ENCODE results near the gene CLSTN2. TPM values are rescaled to one million over a fixed set of nuclear protein-coding genes. Genes with fewer than 3 reads are reported as not detected.

Gene CLSTN2
- total RNA-seq, 1 experiment from 2014 or later, result not detected

DNA sequence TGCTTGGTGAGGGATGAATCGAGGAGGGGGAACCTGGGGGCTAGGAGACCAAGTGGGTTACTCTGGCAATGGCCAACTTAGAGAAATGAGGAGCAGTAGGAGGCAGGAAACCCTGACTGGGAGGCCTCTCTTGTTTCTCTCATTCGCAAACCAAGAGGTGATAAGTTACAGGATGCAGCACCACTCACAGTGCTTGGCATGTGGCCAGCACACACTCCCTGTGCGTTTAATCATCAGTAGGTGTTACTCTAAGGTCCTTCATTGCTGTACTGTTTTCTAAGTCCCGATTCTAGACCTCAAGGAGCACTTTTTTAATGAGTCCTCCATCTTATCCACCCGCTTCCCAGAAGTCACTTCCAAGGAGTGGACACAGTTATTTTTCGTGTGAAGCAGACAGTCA is 428.8 kb downstream of the CLSTN2 start:
- Histone ChIP-seq H3K9ac (ENCODE audit: low read length) (no peak overlapping the region), H3K4me2 (ENCODE audit: low read depth, low read length, poor library complexity, severe bottlenecking) (no peak overlapping the region), H3K27ac (ENCODE audit: low read length) (no peak overlapping the region), H4K20me1 (ENCODE audit: insufficient read depth, low read depth, low read length) (no peaks in the 10 kb centered on the region), H3K9me2 (replicated peaks; ENCODE audit: insufficient read depth, low read length) (no peaks in the 10 kb centered on the region), H3K4me1 (ENCODE audit: low read length) (peaks cover 15% of the 10 kb centered on the region), H3K4me3 (ENCODE audit: low read length) (no peak overlapping the region), H3K36me3 (ENCODE audit: insufficient read depth, low read length) (no peaks in the 10 kb centered on the region), H3K9me3 (ENCODE audit: low read length) (no peaks in the 10 kb centered on the region), H3K79me2 (ENCODE audit: low read length) (no peaks in the 10 kb centered on the region), H3K27me3 (ENCODE audit: low read length) (peaks cover 3% of the 10 kb centered on the region; the same call in 1 of the 2 replicates), H2AFZ (ENCODE audit: low read length) (no peak overlapping the region)
- no peak for DNase-seq

DNA sequence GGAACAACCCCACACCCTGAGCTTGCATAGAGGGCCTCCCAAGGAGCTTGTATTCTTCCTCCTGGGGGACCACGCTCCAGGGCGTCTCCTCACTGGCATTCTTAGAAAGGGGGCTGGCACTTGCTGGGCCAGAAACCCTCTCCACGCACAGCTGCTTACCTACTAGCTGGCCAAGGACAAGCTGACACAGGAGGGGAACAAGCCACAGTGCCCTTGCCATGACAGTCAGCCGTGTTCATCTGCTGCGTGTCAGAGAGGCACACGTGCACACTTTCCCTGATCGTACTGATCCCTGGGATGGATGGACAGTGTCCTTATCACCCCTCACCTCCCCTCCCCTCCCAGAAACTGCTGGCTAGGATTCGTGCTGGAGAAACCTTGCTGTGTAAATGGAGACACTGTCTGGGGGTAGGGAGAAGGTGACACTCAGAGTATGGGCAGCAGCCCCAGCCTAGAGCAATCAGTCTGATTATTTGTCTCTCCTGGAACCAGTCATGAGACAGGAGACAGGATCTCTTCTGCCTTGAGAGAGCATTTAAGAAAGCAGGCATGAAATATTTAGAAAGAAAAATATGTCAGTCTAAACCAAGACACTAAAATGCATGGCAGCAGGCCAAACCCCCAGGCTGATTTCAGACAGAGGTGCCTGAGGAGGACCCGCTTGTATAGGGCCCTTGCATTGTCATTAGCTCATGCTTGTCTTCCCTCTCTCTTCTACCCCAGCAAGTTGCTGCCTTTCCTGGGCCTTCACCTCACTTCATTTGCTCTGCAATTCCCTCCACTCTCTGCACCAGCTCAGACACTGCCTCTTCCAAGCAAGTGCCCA is 431.1 kb downstream of the CLSTN2 start:
- H3K4me1 ChIP-seq (ENCODE audit: low read length), result peaks cover under 1% of the 10 kb centered on the region

DNA sequence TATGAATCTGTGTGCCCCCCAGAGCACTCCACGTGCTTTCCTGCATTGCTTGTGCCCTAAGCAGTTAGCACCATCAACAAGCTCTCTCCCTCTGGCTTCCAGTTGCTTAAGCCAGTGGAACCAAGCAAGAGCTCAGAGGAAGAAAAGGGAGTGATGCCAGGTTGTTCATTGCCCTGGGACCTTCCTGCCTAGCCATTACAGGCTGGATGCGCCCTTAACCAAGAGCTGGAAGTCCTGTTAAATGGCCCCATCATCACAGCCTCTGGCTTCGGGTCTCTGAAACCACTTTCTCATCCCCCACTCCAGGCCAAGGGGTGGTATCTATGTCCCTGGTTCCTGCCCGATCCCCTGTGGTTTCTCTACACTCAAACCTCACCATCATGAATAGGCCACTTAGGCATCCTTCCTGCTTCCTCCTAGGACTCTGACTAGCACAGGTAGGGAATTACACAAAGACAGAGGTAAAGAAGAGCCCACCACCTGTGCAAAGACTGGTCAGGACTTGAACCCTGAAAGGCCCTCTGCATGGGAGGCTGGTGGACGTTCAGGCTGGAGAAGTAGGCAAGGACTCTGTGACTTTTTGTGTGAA is 433.3 kb downstream of the CLSTN2 start:
- no peaks in the 10 kb centered on the region for H4K20me1 ChIP-seq (ENCODE audit: insufficient read depth, low read depth, low read length)
- no peak overlapping the region for H3K27ac ChIP-seq (ENCODE audit: low read length)
- no peaks in the 10 kb centered on the region for H3K27me3 ChIP-seq (ENCODE audit: low read length)
- no peak overlapping the region for H2AFZ ChIP-seq (ENCODE audit: low read length)
- H3K4me1 ChIP-seq (ENCODE audit: low read length), result no peaks in the 10 kb centered on the region
- H3K9me2 ChIP-seq (replicated peaks; ENCODE audit: insufficient read depth, low read length), result no peaks in the 10 kb centered on the region
- H3K36me3 ChIP-seq (ENCODE audit: insufficient read depth, low read length), result no peaks in the 10 kb centered on the region
- no peak overlapping the region for H3K4me3 ChIP-seq (ENCODE audit: low read length)
- no peak overlapping the region for H3K9ac ChIP-seq (ENCODE audit: low read length)
- no peak for DNase-seq
- H3K9me3 ChIP-seq (ENCODE audit: low read length), result no peaks in the 10 kb centered on the region
- no peaks in the 10 kb centered on the region for H3K79me2 ChIP-seq (ENCODE audit: low read length)
- H3K4me2 ChIP-seq (ENCODE audit: low read depth, low read length, poor library complexity, severe bottlenecking), result no peak overlapping the region

More for the DNA sequence above, 431.1 kb downstream of the CLSTN2 start:
- Histone ChIP-seq H3K27ac (ENCODE audit: low read length) (no peak overlapping the region), H4K20me1 (ENCODE audit: insufficient read depth, low read depth, low read length) (no peaks in the 10 kb centered on the region), H2AFZ (ENCODE audit: low read length) (no peak overlapping the region), H3K4me2 (ENCODE audit: low read depth, low read length, poor library complexity, severe bottlenecking) (no peak overlapping the region), H3K27me3 (ENCODE audit: low read length) (peaks cover 3% of the 10 kb centered on the region; the same call in 1 of the 2 replicates), H3K9me3 (ENCODE audit: low read length) (no peaks in the 10 kb centered on the region), H3K4me3 (ENCODE audit: low read length) (no peak overlapping the region), H3K79me2 (ENCODE audit: low read length) (no peaks in the 10 kb centered on the region), H3K9ac (ENCODE audit: low read length) (no peak overlapping the region), H3K9me2 (replicated peaks; ENCODE audit: insufficient read depth, low read length) (no peaks in the 10 kb centered on the region), H3K36me3 (ENCODE audit: insufficient read depth, low read length) (no peaks in the 10 kb centered on the region)
- no peak for DNase-seq

DNA sequence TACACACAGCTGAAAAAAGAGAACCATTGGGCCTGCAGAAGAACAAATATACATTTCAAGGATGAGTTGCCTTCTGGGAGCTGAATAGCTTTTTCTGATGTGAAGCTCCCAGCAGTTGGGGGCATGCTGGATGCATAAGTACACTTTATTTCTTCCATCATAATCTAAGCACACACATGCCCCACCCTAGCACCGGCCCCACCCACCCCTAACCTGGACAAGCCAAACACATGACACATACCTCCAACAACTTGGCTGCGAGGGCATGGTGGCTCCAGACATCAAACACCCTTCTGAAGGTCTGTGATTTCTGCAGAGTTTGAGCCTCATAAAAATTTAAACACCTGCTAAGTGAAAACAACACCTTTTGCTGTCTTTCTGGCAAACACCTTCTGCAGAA is 435.7 kb downstream of the CLSTN2 start:
- no peaks in the 10 kb centered on the region for H3K27me3 ChIP-seq (ENCODE audit: low read length)
- no peaks in the 10 kb centered on the region for H3K9me3 ChIP-seq (ENCODE audit: low read length)
- no peak overlapping the region for H3K9ac ChIP-seq (ENCODE audit: low read length)
- no peak overlapping the region for H3K4me3 ChIP-seq (ENCODE audit: low read length)
- H3K9me2 ChIP-seq (replicated peaks; ENCODE audit: insufficient read depth, low read length), result no peaks in the 10 kb centered on the region
- no peak overlapping the region for H3K27ac ChIP-seq (ENCODE audit: low read length)
- no peak overlapping the region for H2AFZ ChIP-seq (ENCODE audit: low read length)
- H3K79me2 ChIP-seq (ENCODE audit: low read length), result no peaks in the 10 kb centered on the region
- H3K4me2 ChIP-seq (ENCODE audit: low read depth, low read length, poor library complexity, severe bottlenecking), result no peak overlapping the region
- no peak for DNase-seq
- H3K36me3 ChIP-seq (ENCODE audit: insufficient read depth, low read length), result no peaks in the 10 kb centered on the region
- H4K20me1 ChIP-seq (ENCODE audit: insufficient read depth, low read depth, low read length), result no peaks in the 10 kb centered on the region
- H3K4me1 ChIP-seq (ENCODE audit: low read length), result no peaks in the 10 kb centered on the region

DNA sequence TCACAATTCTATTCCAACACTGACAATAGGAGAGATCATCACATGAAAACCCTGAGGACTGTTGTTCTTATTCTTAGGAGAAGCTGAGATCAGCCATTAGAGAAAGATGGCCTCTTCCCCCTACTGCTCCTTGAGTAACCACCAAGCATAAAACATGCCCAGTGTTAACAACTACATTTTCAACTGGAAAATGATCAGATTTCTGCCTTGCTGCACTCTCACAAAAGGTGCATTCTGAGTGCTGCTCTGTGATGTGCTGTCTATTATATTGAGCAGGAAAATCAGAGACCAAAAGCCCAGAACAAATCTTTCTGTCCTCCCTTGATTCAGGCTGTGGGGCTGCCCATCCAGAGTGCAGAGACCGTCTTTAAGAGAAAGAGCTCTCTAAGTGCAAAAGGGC is 438.2 kb downstream of the CLSTN2 start:
- H2AFZ ChIP-seq (ENCODE audit: low read length), result no peak overlapping the region
- H4K20me1 ChIP-seq (ENCODE audit: insufficient read depth, low read depth, low read length), result no peaks in the 10 kb centered on the region
- H3K27ac ChIP-seq (ENCODE audit: low read length), result no peak overlapping the region
- no peak overlapping the region for H3K4me2 ChIP-seq (ENCODE audit: low read depth, low read length, poor library complexity, severe bottlenecking)
- H3K27me3 ChIP-seq (ENCODE audit: low read length), result no peaks in the 10 kb centered on the region
- no peaks in the 10 kb centered on the region for H3K4me1 ChIP-seq (ENCODE audit: low read length)
- no peaks in the 10 kb centered on the region for H3K9me2 ChIP-seq (replicated peaks; ENCODE audit: insufficient read depth, low read length)
- H3K36me3 ChIP-seq (ENCODE audit: insufficient read depth, low read length), result no peaks in the 10 kb centered on the region
- H3K9ac ChIP-seq (ENCODE audit: low read length), result no peak overlapping the region
- no peaks in the 10 kb centered on the region for H3K9me3 ChIP-seq (ENCODE audit: low read length)
- H3K79me2 ChIP-seq (ENCODE audit: low read length), result no peaks in the 10 kb centered on the region
- no peak for DNase-seq
- no peak overlapping the region for H3K4me3 ChIP-seq (ENCODE audit: low read length)

DNA sequence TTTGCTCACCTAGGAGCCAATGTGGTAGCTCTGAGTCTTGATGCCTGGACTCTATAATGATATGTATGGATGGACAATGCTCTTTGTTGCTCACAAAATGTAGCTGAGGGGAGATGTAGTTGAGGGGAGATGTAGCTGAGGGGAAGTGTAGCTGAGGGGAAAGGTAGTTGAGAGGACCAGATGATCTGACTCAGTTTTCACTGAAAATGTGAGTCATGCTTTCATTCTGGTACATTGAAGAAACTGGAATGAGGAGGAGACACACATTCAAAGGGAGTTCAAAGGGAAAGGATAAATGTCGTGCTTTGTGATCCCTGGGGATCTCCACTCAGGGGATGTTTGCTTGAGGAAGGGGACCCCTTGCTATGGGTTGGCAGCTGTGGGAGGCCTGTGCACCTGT is 440.0 kb downstream of the CLSTN2 start:
- no peaks in the 10 kb centered on the region for H3K79me2 ChIP-seq (ENCODE audit: low read length)
- no peak overlapping the region for H3K27ac ChIP-seq (ENCODE audit: low read length)
- H3K9me3 ChIP-seq (ENCODE audit: low read length), result no peaks in the 10 kb centered on the region
- H3K4me2 ChIP-seq (ENCODE audit: low read depth, low read length, poor library complexity, severe bottlenecking), result no peak overlapping the region
- no peaks in the 10 kb centered on the region for H4K20me1 ChIP-seq (ENCODE audit: insufficient read depth, low read depth, low read length)
- H3K4me3 ChIP-seq (ENCODE audit: low read length), result no peak overlapping the region
- no peak overlapping the region for H2AFZ ChIP-seq (ENCODE audit: low read length)
- no peaks in the 10 kb centered on the region for H3K9me2 ChIP-seq (replicated peaks; ENCODE audit: insufficient read depth, low read length)
- no peak overlapping the region for H3K9ac ChIP-seq (ENCODE audit: low read length)
- no peaks in the 10 kb centered on the region for H3K27me3 ChIP-seq (ENCODE audit: low read length)
- no peak for DNase-seq
- no peaks in the 10 kb centered on the region for H3K4me1 ChIP-seq (ENCODE audit: low read length)
- no peaks in the 10 kb centered on the region for H3K36me3 ChIP-seq (ENCODE audit: insufficient read depth, low read length)

DNA sequence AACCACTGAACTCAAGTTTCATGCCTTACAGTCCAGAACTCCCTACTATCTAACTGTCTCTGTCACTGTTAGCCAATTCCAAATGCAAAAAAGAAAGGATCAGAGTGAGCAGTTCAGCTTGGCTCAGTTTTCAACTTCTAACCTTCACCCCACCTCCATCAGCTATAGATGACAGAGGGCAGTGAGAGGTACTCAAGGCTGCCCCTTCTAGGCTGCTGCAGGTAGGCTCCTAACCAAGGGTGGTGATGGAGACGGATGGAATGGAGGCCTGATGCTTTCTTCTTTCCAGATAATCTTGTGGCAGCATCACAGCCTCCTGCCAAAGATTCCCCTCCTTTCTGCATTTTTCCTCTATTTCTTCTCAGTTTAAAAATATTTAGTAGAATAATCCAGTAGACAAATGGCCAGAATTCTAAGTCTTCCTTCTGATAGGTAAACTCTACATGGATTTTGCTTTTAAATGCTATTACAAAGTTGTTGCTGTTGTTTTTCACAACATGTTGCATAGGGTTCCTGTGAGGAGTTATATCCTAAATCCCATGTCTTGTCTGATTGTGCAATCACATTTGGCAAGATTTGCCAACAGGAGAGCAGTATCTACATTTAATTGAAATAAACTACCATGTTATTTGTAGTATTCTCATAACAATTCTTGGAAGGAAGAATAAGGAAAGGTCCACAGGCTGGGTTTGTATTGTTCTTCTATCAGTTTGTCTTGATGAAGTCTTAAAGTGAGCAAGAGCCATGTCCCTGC is 441.3 kb downstream of the CLSTN2 start:
- Histone ChIP-seq H3K9ac (ENCODE audit: low read length) (no peak overlapping the region), H3K27me3 (ENCODE audit: low read length) (no peaks in the 10 kb centered on the region), H3K79me2 (ENCODE audit: low read length) (no peaks in the 10 kb centered on the region), H3K27ac (ENCODE audit: low read length) (no peak overlapping the region), H3K9me2 (replicated peaks; ENCODE audit: insufficient read depth, low read length) (no peaks in the 10 kb centered on the region), H4K20me1 (ENCODE audit: insufficient read depth, low read depth, low read length) (no peaks in the 10 kb centered on the region), H3K9me3 (ENCODE audit: low read length) (no peaks in the 10 kb centered on the region), H3K4me1 (ENCODE audit: low read length) (no peaks in the 10 kb centered on the region), H3K36me3 (ENCODE audit: insufficient read depth, low read length) (no peaks in the 10 kb centered on the region), H2AFZ (ENCODE audit: low read length) (no peak overlapping the region), H3K4me3 (ENCODE audit: low read length) (no peak overlapping the region), H3K4me2 (ENCODE audit: low read depth, low read length, poor library complexity, severe bottlenecking) (no peak overlapping the region)
- no peak for DNase-seq

DNA sequence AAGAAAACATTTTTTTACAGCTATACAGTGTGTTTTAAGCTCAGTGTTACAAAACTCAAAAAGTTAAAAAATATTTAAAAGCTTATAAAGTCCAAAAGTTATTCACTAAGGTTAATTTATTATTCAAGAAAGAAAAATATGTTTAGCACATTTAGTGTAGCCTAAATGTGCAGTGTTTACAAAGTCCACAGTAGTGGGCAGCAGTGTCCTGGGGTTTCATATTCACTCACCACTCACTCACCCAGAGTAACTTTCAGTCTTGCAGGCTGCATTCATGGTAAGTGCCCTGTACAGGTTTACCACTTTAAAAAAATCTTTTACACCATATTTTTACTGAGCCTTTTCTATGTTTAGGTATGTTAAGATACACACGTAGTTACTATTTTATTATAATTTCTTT is 442.7 kb downstream of the CLSTN2 start:
- no peaks in the 10 kb centered on the region for H4K20me1 ChIP-seq (ENCODE audit: insufficient read depth, low read depth, low read length)
- no peak overlapping the region for H2AFZ ChIP-seq (ENCODE audit: low read length)
- DNase-seq, result no peak
- H3K4me3 ChIP-seq (ENCODE audit: low read length), result no peak overlapping the region
- no peaks in the 10 kb centered on the region for H3K79me2 ChIP-seq (ENCODE audit: low read length)
- H3K4me1 ChIP-seq (ENCODE audit: low read length), result no peaks in the 10 kb centered on the region
- H3K9ac ChIP-seq (ENCODE audit: low read length), result no peak overlapping the region
- H3K27me3 ChIP-seq (ENCODE audit: low read length), result no peaks in the 10 kb centered on the region
- H3K27ac ChIP-seq (ENCODE audit: low read length), result no peak overlapping the region
- no peaks in the 10 kb centered on the region for H3K9me3 ChIP-seq (ENCODE audit: low read length)
- H3K9me2 ChIP-seq (replicated peaks; ENCODE audit: insufficient read depth, low read length), result no peaks in the 10 kb centered on the region
- no peak overlapping the region for H3K4me2 ChIP-seq (ENCODE audit: low read depth, low read length, poor library complexity, severe bottlenecking)
- no peaks in the 10 kb centered on the region for H3K36me3 ChIP-seq (ENCODE audit: insufficient read depth, low read length)
